ENCODE data around the gene SUPT6H. TPM values are rescaled to one million over a fixed set of nuclear protein-coding genes. Genes with fewer than 3 reads are reported as not detected.

SUPT6H gene
- total and polyA plus RNA-seq, 9 of the 15 experiments (the other 6 are each of a cell fraction or from before 2014, with no cell fraction given) = 1.7 to 77.7 (median 49.2) TPM

DNA sequence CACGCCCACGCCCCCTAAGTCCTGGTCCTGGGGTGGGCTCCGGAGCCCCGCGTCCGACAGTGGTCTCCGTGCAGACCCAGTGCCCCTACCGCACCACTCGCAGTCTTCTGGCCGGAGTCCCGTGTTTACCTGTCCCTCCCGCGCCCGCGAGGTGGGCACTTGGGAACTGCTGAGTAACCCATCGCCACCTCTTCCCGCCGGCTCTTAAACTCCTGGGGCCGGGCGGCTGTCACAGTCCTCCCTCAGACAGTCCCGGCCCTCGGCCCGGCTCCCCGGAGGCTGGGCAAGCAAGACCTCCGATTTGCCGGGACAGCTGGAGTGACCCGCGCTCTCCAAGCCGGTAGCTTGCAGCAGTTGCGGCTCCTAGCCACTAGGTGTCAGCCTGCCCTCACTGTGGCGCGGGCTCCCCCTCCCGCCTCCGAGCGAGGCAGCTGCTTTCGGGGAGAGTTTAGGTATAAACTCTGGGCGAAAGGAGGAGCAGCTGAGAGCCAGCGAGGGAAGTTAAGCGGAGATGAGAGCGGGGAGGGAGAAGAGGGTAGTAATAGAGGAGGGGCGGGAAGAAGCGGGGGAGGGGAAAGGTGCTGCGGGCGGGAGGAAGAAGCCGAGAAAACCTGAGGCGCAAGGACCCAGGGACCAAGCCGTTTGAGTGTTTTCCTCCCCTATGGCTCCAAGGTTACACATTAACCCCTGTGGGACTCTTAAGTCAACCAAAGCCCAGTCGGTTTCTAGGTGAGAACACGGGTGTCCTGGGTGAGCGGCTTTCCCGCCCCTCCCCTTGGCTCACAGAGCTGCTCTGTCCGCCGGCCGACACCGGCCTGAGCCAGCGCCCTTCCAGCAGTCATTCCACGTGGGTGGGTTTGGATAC is 64.9 kb downstream of the SUPT6H start (continued):
- TF ChIP-seq MAZ (CRISPR knock-in tag; conservative IDR thresholded peaks at IDR 0.05 in 1 of 2, IDR thresholded peaks at IDR 0.05 in 1 of 2) (peak; percentile 99), KDM2B (CRISPR knock-in tag; IDR thresholded peaks at IDR 0.05) (peak; percentile 54; the same call in 1 of the 2 replicates), ZNF445 (CRISPR knock-in tag; IDR thresholded peaks at IDR 0.05; ENCODE audit: low read depth) (no peak), L3MBTL2 (IDR thresholded peaks at IDR 0.05) (peak; percentile 83), ZNF239 (CRISPR knock-in tag; IDR thresholded peaks at IDR 0.05) (no peak), DMBX1 (CRISPR knock-in tag; IDR thresholded peaks at IDR 0.05; ENCODE audit: borderline replicate concordance) (no peak), RCOR1 (IDR thresholded peaks at IDR 0.05; ENCODE audit: borderline replicate concordance in 1 of 2, low read depth in 2 of 2, low read length in 2 of 2) (peak; percentile 69 to 88; a peak in 3 of 4 replicates), TEAD4 (IDR thresholded peaks at IDR 0.05; ENCODE audit: low read length) (peak; percentile 2; the same call in 1 of the 2 replicates), TEAD4 (CRISPR knock-in tag; IDR thresholded peaks at IDR 0.05; ENCODE audit: borderline replicate concordance) (no peak)
- TF ChIP-seq, protein P1, sequence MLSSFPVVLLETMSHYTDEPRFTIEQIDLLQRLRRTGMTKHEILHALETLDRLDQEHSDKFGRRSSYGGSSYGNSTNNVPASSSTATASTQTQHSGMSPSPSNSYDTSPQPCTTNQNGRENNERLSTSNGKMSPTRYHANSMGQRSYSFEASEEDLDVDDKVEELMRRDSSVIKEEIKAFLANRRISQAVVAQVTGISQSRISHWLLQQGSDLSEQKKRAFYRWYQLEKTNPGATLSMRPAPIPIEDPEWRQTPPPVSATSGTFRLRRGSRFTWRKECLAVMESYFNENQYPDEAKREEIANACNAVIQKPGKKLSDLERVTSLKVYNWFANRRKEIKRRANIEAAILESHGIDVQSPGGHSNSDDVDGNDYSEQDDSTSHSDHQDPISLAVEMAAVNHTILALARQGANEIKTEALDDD (IDR thresholded peaks at IDR 0.05) = peak; percentile 87
- TF ChIP-seq, protein P2, sequence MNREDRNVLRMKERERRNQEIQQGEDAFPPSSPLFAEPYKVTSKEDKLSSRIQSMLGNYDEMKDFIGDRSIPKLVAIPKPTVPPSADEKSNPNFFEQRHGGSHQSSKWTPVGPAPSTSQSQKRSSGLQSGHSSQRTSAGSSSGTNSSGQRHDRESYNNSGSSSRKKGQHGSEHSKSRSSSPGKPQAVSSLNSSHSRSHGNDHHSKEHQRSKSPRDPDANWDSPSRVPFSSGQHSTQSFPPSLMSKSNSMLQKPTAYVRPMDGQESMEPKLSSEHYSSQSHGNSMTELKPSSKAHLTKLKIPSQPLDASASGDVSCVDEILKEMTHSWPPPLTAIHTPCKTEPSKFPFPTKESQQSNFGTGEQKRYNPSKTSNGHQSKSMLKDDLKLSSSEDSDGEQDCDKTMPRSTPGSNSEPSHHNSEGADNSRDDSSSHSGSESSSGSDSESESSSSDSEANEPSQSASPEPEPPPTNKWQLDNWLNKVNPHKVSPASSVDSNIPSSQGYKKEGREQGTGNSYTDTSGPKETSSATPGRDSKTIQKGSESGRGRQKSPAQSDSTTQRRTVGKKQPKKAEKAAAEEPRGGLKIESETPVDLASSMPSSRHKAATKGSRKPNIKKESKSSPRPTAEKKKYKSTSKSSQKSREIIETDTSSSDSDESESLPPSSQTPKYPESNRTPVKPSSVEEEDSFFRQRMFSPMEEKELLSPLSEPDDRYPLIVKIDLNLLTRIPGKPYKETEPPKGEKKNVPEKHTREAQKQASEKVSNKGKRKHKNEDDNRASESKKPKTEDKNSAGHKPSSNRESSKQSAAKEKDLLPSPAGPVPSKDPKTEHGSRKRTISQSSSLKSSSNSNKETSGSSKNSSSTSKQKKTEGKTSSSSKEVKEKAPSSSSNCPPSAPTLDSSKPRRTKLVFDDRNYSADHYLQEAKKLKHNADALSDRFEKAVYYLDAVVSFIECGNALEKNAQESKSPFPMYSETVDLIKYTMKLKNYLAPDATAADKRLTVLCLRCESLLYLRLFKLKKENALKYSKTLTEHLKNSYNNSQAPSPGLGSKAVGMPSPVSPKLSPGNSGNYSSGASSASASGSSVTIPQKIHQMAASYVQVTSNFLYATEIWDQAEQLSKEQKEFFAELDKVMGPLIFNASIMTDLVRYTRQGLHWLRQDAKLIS (CRISPR knock-in tag; IDR thresholded peaks at IDR 0.05) = peak; percentile 78; the same call in 1 of the 2 replicates
- TF ChIP-seq, protein P3, sequence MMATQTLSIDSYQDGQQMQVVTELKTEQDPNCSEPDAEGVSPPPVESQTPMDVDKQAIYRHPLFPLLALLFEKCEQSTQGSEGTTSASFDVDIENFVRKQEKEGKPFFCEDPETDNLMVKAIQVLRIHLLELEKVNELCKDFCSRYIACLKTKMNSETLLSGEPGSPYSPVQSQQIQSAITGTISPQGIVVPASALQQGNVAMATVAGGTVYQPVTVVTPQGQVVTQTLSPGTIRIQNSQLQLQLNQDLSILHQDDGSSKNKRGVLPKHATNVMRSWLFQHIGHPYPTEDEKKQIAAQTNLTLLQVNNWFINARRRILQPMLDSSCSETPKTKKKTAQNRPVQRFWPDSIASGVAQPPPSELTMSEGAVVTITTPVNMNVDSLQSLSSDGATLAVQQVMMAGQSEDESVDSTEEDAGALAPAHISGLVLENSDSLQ (IDR thresholded peaks at IDR 0.05) = peak; percentile 23

Measured in K562 (cell line).